ENCODE results near the gene CSRP1. TPM values are rescaled to one million over a fixed set of nuclear protein-coding genes. Genes with fewer than 3 reads are reported as not detected.

The CSRP1 gene
- polyA plus RNA-seq, 1 donor from 2014 or later: 4.2 TPM

DNA sequence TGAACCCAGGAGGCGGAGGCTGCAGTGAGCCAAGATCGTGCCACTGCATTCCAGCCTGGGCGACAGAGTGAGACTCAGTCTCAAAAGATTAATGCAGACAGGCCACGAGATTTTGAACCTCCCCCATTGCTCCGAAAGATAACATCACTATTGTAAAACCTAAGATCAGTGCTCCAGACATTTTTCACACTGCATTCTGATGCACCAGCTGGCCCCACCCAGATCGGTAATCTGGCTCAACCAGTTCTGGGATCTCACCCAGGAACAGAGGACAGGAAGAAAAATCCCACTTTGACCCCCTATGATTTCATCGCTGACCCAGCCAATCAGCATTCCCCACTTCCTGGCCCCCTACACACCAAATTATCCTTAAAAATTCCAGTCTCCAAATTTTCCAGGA is 10.7 kb upstream of the CSRP1 start:
- Histone ChIP-seq H3K27me3 (ENCODE audit: insufficient read depth, low read depth, low read length) (no peaks in the 10 kb centered on the region), H3K4me2 (ENCODE audit: low read length) (no peak overlapping the region), H3K36me3 (ENCODE audit: insufficient read depth, low read length) (no peaks in the 10 kb centered on the region), H3K9me2 (ENCODE audit: insufficient read depth, low read length) (no peaks in the 10 kb centered on the region), H2AFZ (ENCODE audit: low read depth, low read length) (no peak overlapping the region), H4K20me1 (ENCODE audit: insufficient read depth) (no peaks in the 10 kb centered on the region), H3K4me3 (ENCODE audit: low read length) (no peak overlapping the region), H3K79me2 (replicated peaks; ENCODE audit: insufficient read depth, low read length) (no peaks in the 10 kb centered on the region), H3K9me3 (ENCODE audit: low read length) (no peaks in the 10 kb centered on the region), H3K9ac (ENCODE audit: low read length) (no peak overlapping the region), H3K27ac (ENCODE audit: low read length) (no peak overlapping the region), H3F3A (ENCODE audit: insufficient read depth, low read length, poor library complexity, severe bottlenecking) (no peaks in the 10 kb centered on the region)
- TF ChIP-seq EP300 (conservative IDR thresholded peaks at IDR 0.05; ENCODE audit: poor library complexity, severe bottlenecking) (no peak), TAF1 (IDR thresholded peaks at IDR 0.05; ENCODE audit: low read depth) (no peak), RAD21 (conservative IDR thresholded peaks at IDR 0.05) (no peak), SMC3 (conservative IDR thresholded peaks at IDR 0.05; ENCODE audit: poor library complexity) (no peak), EZH2 (IDR thresholded peaks at IDR 0.05; ENCODE audit: borderline replicate concordance, insufficient read depth, low read length, poor library complexity, severe bottlenecking) (no peak), MXI1 (conservative IDR thresholded peaks at IDR 0.05; ENCODE audit: poor library complexity, severe bottlenecking) (no peak), POLR2AphosphoS5 (IDR thresholded peaks at IDR 0.05) (no peak)
- TF ChIP-seq, protein P1, sequence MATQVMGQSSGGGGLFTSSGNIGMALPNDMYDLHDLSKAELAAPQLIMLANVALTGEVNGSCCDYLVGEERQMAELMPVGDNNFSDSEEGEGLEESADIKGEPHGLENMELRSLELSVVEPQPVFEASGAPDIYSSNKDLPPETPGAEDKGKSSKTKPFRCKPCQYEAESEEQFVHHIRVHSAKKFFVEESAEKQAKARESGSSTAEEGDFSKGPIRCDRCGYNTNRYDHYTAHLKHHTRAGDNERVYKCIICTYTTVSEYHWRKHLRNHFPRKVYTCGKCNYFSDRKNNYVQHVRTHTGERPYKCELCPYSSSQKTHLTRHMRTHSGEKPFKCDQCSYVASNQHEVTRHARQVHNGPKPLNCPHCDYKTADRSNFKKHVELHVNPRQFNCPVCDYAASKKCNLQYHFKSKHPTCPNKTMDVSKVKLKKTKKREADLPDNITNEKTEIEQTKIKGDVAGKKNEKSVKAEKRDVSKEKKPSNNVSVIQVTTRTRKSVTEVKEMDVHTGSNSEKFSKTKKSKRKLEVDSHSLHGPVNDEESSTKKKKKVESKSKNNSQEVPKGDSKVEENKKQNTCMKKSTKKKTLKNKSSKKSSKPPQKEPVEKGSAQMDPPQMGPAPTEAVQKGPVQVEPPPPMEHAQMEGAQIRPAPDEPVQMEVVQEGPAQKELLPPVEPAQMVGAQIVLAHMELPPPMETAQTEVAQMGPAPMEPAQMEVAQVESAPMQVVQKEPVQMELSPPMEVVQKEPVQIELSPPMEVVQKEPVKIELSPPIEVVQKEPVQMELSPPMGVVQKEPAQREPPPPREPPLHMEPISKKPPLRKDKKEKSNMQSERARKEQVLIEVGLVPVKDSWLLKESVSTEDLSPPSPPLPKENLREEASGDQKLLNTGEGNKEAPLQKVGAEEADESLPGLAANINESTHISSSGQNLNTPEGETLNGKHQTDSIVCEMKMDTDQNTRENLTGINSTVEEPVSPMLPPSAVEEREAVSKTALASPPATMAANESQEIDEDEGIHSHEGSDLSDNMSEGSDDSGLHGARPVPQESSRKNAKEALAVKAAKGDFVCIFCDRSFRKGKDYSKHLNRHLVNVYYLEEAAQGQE (IDR thresholded peaks at IDR 0.05; ENCODE audit: borderline replicate concordance): no peak
- TF ChIP-seq, protein P2, sequence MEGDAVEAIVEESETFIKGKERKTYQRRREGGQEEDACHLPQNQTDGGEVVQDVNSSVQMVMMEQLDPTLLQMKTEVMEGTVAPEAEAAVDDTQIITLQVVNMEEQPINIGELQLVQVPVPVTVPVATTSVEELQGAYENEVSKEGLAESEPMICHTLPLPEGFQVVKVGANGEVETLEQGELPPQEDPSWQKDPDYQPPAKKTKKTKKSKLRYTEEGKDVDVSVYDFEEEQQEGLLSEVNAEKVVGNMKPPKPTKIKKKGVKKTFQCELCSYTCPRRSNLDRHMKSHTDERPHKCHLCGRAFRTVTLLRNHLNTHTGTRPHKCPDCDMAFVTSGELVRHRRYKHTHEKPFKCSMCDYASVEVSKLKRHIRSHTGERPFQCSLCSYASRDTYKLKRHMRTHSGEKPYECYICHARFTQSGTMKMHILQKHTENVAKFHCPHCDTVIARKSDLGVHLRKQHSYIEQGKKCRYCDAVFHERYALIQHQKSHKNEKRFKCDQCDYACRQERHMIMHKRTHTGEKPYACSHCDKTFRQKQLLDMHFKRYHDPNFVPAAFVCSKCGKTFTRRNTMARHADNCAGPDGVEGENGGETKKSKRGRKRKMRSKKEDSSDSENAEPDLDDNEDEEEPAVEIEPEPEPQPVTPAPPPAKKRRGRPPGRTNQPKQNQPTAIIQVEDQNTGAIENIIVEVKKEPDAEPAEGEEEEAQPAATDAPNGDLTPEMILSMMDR (IDR thresholded peaks at IDR 0.05; ENCODE audit: poor library complexity, severe bottlenecking): no peak

DNA sequence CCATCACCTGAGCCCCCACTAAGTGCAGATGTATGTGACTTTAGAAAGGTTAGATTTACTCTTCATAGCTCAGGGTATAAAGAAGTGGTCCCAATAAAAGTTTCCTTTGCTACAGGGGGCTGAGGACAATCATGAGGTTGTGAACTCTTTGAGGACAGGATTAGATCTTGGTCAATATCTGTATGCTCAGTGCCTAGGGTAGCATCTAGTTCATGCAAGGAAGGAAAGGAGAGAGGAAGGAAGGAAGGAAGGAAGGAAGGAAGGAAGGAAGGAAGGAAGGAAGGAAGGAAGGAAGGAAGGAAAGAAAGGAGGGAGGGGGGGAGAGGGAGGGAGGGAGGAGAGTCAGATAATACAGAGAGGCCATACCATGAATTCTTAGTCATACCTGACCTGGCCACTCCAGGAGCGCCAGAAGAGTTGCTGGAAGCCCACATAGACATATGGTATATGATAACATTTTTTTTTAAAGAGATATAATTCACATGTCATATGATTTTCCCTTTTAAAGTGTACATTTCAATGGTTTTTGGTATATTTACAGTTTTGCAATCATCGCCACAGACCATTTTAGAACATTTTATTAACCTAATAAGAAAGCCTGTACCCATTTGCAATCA is 9.7 kb upstream of the CSRP1 start:
- Histone ChIP-seq H3F3A (ENCODE audit: insufficient read depth, low read length, poor library complexity, severe bottlenecking) (no peaks in the 10 kb centered on the region), H3K9me2 (ENCODE audit: insufficient read depth, low read length) (no peaks in the 10 kb centered on the region), H3K27ac (ENCODE audit: low read length) (no peak overlapping the region), H3K4me3 (ENCODE audit: low read length) (no peak overlapping the region), H3K36me3 (ENCODE audit: insufficient read depth, low read length) (no peaks in the 10 kb centered on the region), H3K9ac (ENCODE audit: low read length) (no peak overlapping the region), H2AFZ (ENCODE audit: low read depth, low read length) (no peak overlapping the region), H3K27me3 (ENCODE audit: insufficient read depth, low read depth, low read length) (no peaks in the 10 kb centered on the region), H4K20me1 (ENCODE audit: insufficient read depth) (no peaks in the 10 kb centered on the region), H3K79me2 (replicated peaks; ENCODE audit: insufficient read depth, low read length) (no peaks in the 10 kb centered on the region), H3K9me3 (ENCODE audit: low read length) (no peaks in the 10 kb centered on the region), H3K4me2 (ENCODE audit: low read length) (no peak overlapping the region)
- TF ChIP-seq EZH2 (IDR thresholded peaks at IDR 0.05; ENCODE audit: borderline replicate concordance, insufficient read depth, low read length, poor library complexity, severe bottlenecking) (no peak), SMC3 (conservative IDR thresholded peaks at IDR 0.05; ENCODE audit: poor library complexity) (no peak), TAF1 (IDR thresholded peaks at IDR 0.05; ENCODE audit: low read depth) (no peak)
- TF ChIP-seq, protein P2 (IDR thresholded peaks at IDR 0.05; ENCODE audit: poor library complexity, severe bottlenecking): no peak
